ENCODE measurements around the gene TTC17. TPM values are rescaled to one million over a fixed set of nuclear protein-coding genes. Genes with fewer than 3 reads are reported as not detected.

The TTC17 gene
- total RNA-seq, 2 donors from 2014 or later: 103 to 122 TPM

GRCh38 chr11:43384393-43384792 lies 25.7 kb downstream of the TTC17 start:
- H3K4me3 Mint-ChIP-seq: no peak overlapping the region
- Histone ChIP-seq H3K27ac (ENCODE audit: low read depth, low read length) (no peak overlapping the region), H3K27me3 (ENCODE audit: control insufficient read depth, insufficient read depth, low read length, poor library complexity, severe bottlenecking) (no peaks in the 10 kb centered on the region), H3K9ac (ENCODE audit: extremely low read depth, low read length, poor library complexity, severe bottlenecking) (no peak overlapping the region), H3K9me3 (ENCODE audit: control insufficient read depth, low read length) (no peaks in the 10 kb centered on the region), H3K4me3 (ENCODE audit: low read length) (no peak overlapping the region), H3K4me1 (ENCODE audit: control insufficient read depth, insufficient read depth, low read length) (no peaks in the 10 kb centered on the region), H3K36me3 (ENCODE audit: control insufficient read depth, insufficient read depth, low read length) (peaks cover 61% of the 10 kb centered on the region)
- H3K9me3 Mint-ChIP-seq: no peaks in the 10 kb centered on the region
- 94 to 100% methylated on average over 5 of the region's 5 CpGs for whole genome bisulfite sequencing, 2 experiments (ENCODE audit: insufficient coverage in 1 of 2, insufficient read length in 1 of 2)
- no peak for TF ChIP-seq CTCF (conservative IDR thresholded peaks at IDR 0.05)
- no peaks in the 10 kb centered on the region for H3K4me1 Mint-ChIP-seq
- DNase-seq: no peak
- H3K36me3 Mint-ChIP-seq (ENCODE audit: low read depth): peaks cover 42% of the 10 kb centered on the region
- no peaks in the 10 kb centered on the region for H3K27me3 Mint-ChIP-seq (ENCODE audit: insufficient read depth)
- no peak overlapping the region for H3K27ac Mint-ChIP-seq

DNA sequence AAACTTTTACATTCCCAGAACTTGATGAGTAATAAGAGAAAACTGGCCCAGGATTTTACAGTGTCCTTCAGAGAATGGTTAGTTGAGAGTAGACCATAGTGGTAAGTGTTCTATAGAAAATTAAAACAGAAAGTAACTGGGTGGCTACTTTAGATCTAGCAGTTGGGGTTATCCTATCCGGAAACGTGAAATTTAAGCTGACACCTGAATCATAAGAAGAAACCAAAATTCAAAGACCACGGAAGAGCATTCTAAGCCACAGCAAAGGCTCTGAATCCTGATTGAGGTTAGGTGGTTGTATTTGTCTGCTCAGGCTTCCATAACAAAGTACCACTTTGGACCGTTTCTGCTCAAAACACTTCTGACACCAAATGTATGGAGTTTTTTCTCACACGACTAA lies 34.0 kb downstream of the TTC17 start:
- Histone ChIP-seq H3K27me3 (ENCODE audit: control insufficient read depth, insufficient read depth, low read length, poor library complexity, severe bottlenecking) (no peaks in the 10 kb centered on the region), H3K4me3 (ENCODE audit: low read length) (no peak overlapping the region), H3K27ac (ENCODE audit: low read depth, low read length) (no peak overlapping the region), H3K9me3 (ENCODE audit: control insufficient read depth, low read length) (no peaks in the 10 kb centered on the region), H3K36me3 (ENCODE audit: control insufficient read depth, insufficient read depth, low read length) (peaks cover 70% of the 10 kb centered on the region), H3K9ac (ENCODE audit: extremely low read depth, low read length, poor library complexity, severe bottlenecking) (no peak overlapping the region), H3K4me1 (ENCODE audit: control insufficient read depth, insufficient read depth, low read length) (no peaks in the 10 kb centered on the region)
- peaks cover 70% of the 10 kb centered on the region for H3K36me3 Mint-ChIP-seq (ENCODE audit: low read depth)
- H3K4me1 Mint-ChIP-seq: no peaks in the 10 kb centered on the region
- no peak for TF ChIP-seq CTCF (conservative IDR thresholded peaks at IDR 0.05)
- WGBS, 2 experiments (ENCODE audit: insufficient coverage in 1 of 2, insufficient read length in 1 of 2): 88 to 95% methylated on average over 3 to 5 of the region's 5 CpGs
- no peaks in the 10 kb centered on the region for H3K9me3 Mint-ChIP-seq
- H3K27ac Mint-ChIP-seq: no peak overlapping the region
- no peak overlapping the region for H3K4me3 Mint-ChIP-seq
- no peaks in the 10 kb centered on the region for H3K27me3 Mint-ChIP-seq (ENCODE audit: insufficient read depth)
- DNase-seq: no peak

GRCh38 chr11:43393765-43394355 lies 35.1 kb downstream of the TTC17 start:
- DNase-seq: no peak
- 95 to 100% methylated on average over 1 to 2 of the region's 2 CpGs for WGBS, 2 experiments (ENCODE audit: insufficient coverage in 1 of 2, insufficient read length in 1 of 2)
- Histone ChIP-seq H3K9ac (ENCODE audit: extremely low read depth, low read length, poor library complexity, severe bottlenecking) (no peak overlapping the region), H3K4me3 (ENCODE audit: low read length) (no peak overlapping the region), H3K9me3 (ENCODE audit: control insufficient read depth, low read length) (no peaks in the 10 kb centered on the region), H3K27ac (ENCODE audit: low read depth, low read length) (no peak overlapping the region), H3K27me3 (ENCODE audit: control insufficient read depth, insufficient read depth, low read length, poor library complexity, severe bottlenecking) (no peaks in the 10 kb centered on the region), H3K36me3 (ENCODE audit: control insufficient read depth, insufficient read depth, low read length) (peaks cover 81% of the 10 kb centered on the region), H3K4me1 (ENCODE audit: control insufficient read depth, insufficient read depth, low read length) (no peaks in the 10 kb centered on the region)
- Mint-ChIP-seq H3K4me1 (no peaks in the 10 kb centered on the region), H3K27me3 (ENCODE audit: insufficient read depth) (no peaks in the 10 kb centered on the region), H3K4me3 (no peak overlapping the region), H3K9me3 (no peaks in the 10 kb centered on the region), H3K36me3 (ENCODE audit: low read depth) (peaks cover 76% of the 10 kb centered on the region), H3K27ac (no peak overlapping the region)
- no peak for TF ChIP-seq CTCF (conservative IDR thresholded peaks at IDR 0.05)
